CD1c-positive myeloid dendritic cell (primary cell): Measurements from ENCODE around the gene ZNF416.

Experiments used
- DNase-seq: peaks from one replicate; pipeline ENCODE4 v3.0.0-alpha.2; 2016; ENCODE audit errors: extremely low spot score

ZNF416 gene

DNA sequence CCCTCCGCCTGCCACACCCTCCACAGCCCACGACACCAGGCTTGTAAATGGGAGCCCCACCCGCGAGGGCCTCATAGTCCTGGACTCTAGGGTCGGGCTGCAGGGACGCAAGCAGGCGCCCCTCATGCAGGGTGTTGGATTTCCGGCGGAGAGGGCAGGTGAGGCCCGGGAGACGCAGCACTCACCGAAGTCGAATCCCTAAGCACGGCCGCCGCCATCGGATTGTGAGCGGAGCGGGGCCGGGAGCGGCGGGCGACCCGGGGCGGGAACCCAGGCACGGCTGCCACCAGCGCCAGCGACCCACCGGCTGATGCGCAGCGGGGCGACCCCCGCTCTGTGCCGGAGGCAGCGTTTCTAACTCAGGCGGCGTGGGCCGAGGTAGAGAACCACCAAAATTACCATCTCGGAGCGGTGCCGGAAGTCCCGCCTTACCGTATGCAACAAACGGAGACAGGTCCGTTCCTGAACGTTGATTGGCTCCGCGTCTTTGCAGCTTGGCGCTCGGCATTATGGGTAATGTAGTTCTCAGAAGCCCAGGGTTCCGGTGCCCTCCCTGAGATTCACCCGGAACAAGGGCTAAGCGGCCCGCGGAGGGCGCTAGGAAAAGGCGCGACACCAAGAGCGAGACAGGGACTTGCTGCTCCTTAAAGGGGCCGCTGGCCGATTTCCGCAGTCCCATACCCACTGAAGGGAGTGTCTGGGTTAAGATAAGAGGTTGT lies at the start of gene ZNF416:
Gene ZNF416 (minus strand): TSS at position 425 of the 719 bp plus-strand sequence. CDS start 207 bp downstream, at position 218.
- peak; percentile 99 for DNase-seq

DNA sequence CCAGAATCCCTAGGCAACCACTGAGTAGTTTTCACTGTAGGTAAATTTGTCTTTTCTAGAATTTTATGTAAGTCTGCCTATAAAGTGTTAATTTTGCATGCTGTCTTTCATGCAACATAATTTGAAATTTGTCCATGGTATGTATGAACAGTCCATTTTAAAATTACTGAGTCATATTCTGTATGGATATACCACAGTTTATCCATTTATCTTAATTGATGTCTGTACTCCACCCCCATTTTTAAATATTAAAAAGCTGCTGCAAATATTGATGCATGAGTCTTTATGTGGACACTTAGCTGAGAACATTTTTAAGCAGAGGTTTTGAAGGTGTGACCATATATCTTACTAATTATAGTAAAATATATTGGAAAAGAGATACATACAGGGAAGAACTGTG lies 44.4 kb upstream of the ZNF416 start:
- no peak for DNase-seq

DNA sequence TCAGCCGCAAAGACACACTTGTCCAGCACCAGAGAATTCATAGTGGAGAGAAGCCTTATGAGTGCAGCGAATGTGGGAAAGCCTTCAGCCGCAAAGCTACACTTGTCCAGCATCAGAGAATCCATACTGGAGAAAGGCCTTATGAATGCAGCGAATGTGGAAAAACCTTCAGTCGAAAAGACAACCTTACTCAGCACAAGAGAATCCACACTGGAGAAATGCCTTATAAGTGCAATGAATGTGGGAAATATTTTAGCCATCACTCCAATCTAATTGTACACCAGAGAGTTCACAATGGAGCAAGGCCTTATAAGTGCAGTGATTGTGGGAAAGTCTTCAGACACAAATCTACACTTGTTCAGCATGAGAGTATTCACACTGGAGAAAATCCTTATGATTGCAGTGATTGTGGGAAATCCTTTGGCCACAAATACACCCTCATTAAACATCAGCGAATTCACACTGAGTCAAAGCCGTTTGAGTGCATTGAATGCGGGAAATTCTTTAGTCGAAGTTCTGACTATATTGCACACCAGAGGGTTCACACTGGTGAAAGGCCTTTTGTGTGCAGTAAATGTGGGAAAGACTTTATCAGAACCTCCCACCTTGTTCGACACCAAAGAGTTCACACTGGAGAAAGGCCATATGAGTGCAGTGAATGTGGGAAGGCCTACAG lies 42.1 kb upstream of the ZNF416 start:
- no peak for DNase-seq

DNA sequence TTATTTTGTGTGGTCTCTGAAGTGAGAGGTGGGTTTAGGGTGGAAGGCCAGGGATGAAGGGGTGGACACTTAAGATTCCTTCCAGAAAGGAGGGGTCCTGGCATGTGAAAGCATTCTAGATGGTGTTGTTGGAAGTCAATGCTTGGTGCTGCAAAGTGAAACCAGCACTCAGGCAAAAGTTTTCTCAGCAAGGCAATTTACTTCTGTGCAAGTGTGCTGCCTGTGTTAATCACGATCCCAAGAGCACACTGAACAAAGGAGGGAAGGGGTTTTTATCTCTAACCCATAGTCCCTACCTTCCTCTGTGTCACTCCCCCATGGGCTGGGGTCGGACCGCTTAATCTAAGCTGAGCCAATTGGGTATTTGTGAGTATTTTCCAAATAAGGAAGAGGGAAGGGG lies 36.6 kb upstream of the ZNF416 start:
- no peak for DNase-seq

DNA sequence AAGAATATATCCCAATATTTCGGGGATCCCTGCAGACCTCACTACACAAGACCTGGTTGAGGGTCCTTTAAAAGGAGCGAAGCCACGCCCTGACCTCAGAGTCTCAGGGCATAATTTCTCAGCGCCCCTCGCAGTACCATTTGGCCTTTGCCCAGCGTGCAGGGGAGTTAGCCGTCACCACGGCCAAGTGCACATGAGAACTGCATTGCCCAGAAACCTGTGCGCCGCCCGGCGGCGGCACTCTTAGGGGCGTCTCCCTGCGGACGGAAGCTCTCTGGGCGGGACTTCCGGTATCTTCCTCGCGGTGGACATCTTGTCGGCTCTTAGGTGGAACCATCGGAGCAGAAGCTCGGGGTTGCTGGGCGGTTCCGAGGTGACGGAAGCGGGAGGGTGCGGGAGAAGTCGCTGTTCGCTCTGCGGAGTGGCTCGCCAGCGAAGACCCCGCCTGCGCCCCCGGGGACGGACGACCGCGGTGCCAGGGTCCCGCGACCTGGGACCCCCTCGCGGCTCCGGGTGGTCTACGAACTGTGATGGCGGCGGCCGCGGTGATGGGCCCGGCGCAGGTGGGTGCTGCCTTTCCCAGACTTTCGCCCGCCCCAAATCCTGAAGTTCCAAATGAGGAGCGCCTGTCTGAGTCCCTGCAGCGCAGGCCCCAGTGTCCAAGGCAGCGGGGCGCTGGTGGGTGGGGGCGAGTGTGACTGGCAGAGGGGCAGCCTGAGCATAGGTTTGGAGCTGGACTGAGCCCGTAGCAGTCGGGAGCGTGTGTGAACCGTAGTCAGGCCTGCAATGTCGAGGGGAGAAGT lies 35.4 kb upstream of the ZNF416 start, which contains the start of gene ZNF134:
Gene ZNF134 (plus strand): TSS at position 302 of the 803 bp plus-strand sequence. CDS start 5,227 bp downstream, outside the sequence.
- DNase-seq, result peak; percentile 96

DNA sequence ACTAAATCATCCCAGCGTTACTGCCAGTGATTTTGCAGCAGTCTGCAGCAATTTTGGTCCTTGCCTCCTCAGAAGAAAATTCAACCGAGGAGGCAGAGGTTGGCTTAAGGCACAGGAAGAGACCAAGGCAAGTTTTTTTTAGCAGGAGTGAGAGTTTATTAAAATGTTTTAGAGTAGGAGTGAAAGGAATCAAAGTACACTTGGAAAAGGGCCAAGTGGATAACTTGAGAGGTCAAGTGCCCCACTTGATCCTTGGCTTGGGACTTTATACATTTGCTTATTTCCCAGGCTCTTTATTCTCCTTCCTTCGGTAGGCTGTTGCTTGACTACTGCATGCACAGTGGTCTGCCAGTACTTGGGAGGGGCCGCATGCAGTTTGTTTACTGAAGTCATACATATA lies 32.4 kb upstream of the ZNF416 start:
- no peak for DNase-seq

DNA sequence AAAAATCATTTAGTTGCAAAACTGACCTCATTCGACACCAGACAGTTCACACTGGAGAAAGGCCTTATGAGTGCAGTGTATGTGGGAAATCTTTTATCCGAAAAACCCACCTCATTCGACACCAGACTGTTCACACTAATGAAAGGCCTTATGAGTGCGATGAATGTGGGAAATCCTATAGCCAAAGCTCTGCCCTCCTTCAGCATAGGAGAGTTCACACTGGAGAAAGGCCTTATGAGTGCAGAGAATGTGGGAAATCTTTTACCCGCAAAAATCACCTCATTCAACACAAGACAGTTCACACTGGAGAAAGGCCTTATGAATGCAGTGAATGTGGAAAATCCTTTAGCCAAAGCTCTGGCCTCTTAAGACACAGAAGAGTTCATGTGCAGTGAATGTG lies 28.2 kb upstream of the ZNF416 start:
- no peak for DNase-seq

DNA sequence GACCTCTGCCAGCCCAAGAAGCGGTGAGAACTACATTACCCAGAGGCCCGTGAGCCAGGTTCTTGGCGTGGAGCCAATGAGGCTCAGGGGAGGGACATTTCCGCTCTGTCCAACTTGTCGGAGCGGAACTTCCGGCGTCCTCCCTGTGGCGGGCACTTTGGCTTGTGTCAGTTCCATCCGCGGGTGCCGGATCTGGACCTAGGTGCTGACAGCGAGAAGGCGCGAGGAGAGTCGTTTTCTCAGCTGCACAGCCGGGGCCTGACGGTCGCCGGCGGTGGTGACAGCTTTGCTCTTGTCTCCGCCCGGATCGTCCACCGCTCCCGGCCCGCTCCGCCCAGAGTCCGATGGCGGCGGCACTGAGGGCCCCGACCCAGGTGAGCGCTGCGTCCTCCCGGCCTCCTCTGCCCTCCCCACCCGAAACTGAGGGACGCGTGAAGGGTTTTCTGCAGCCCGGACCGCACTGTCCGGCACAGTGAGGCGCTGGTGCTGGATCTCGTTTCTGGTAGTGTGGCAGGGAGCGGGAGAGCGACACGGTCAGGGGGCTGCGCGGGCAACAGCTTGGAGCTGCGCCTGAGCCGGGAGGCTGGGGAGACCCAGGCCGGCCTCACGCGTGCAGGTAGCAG lies 21.2 kb upstream of the ZNF416 start, which contains the start of gene ZNF530:
Gene ZNF530 (plus strand): TSS at position 125 of the 623 bp plus-strand sequence. CDS start 4,461 bp downstream, outside the sequence.
- peak; percentile 95 for DNase-seq

DNA sequence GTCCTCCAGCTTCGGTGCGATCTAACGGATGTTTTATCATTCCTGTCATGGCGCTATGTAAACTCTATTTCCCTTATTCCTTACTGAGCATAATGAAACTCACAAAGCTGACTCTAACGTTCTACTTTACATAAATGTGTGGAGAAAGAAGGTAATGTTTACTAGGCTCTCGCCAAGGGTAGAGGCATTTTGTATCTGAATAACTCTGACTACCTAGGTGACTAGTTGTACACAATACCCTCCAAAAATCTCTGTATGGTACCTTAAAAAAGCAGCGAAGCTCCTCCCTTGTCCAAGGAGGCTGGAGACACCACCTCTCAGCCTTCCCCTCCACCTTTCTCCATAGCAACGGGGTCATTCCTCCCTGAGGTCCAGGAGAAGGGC lies 20.7 kb upstream of the ZNF416 start:
- DNase-seq, result no peak

DNA sequence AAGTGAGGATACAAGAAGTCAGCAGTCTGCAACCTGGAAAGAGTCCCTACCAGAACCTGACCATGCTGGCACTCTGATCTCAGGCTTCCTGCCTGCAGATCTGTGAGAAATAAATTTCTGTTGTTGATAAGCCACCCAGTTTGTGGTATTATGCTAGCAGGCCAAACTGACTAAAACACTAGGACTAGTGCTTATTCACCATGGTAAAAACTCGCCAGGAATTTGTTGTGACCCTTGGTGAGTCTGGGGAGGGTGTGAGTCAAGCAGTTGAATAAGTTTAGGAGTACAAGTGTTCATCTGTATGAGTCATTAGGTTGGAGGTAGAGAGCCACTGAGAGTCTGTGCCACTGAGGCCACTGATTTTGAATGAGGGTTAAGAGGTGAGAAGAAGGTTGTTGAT lies 8.8 kb upstream of the ZNF416 start:
- no peak for DNase-seq

DNA sequence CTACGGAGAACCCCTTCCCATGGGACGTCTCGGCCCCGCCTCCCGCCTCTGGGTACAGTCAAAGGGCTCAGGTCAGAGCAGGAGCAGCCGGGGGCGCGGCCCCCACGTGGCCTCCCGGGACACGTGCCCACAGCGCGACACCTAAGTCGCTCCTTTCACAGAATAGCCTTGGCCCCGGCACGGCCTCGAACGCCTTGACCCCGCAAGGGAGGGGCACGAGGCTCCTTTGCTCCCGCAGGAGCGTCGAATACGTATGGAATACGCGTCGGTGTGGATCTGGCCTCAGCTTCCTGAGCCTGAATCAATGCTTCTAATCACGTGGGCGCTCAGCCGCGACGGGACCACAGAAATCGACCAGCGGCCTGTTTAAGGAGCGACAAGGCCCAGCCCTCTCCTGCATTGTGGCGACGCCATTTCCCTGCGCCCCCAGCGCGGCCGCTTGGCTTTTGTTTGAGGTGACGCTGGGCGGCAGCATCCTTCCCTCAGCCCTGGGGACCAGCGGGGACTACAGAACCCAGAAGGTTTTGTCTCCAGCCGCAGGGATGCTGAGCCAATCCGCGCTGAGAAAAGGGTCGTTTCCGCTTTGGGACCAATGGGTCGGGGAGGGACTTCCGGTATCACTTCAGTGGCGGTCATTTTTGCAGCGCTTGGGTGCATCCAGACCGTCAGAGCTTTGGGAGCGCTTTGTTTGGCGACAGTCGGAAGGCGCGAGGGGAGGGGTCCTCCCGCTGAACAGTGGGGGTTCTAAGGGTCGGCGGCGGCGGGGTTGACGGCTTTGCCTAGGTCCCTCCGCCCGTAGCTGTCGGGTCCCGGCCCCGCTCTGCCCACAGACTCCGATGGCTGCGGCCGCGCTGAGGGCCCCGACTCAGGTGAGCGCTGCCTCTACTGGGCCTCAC lies 5.1 kb upstream of the ZNF416 start, which contains the start of gene ZIK1:
Gene ZIK1 (plus strand): TSS at position 625 of the 896 bp plus-strand sequence. CDS start 212 bp downstream, at position 837.
- DNase-seq, result peak; percentile 94

DNA sequence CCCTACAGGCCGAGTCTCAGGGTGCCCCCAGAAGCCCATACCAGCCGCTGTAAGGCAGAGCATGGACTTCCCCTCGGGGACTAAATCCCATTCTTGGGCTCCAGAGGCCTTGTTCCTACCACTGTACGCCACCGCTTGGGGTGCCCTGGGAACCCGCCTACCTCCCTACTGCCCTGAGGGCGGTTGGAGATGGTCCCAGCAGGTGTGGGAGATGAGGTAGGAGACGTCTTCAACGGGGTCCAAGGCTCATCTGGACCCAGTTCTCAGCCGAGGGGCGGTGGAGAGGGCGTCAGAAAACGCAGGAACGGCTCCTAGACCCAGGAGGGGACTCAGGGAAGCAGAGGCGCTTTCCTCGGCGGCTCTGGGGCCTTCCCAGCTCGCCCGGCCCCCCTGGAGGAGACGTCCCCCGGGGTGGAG lies 4.4 kb upstream of the ZNF416 start:
- DNase-seq, result no peak

DNA sequence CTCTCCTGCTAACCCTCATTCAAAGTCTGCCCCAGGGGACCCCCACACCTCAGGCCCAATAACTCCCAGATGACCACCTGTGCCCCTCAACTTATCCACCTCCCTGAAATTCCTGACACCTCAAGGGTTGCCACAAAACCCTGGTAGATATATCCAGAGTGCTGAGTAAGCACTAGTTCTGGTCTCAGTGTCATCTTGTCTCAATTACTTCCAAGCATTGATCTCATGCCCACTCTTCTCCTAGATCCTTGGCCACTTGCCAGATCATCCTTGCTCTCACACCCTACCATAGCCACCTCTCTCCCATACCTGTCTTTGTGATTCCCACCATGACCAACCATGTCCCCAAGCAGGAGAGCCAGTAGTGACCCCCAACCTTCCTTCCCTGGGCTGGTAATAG lies 2.0 kb downstream of the ZNF416 start:
- no peak for DNase-seq

DNA sequence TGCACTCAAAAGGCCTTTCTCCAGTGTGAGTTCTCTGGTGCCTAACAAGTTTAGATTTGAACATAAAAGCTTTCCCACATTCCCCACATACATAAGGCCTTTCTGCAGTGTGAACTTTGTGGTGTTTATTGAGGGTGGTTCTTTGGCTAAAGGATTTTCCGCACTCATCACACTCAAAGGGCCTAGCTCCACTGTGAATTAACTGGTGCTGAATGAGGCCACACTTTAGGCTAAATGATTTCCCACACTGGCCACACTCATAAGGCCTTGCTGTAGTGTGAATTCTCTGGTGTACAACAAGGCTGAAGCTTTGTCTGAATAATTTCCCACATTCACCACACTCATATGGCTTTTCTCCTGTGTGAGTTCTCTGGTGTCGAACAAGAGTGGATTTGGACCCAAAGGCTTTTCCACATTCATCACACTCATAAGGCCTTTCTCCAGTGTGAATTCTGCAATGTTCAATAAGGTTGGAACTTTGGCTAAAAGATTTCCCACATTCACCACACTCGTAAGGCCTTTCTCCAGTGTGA lies 6.2 kb downstream of the ZNF416 start:
- DNase-seq, result no peak

DNA sequence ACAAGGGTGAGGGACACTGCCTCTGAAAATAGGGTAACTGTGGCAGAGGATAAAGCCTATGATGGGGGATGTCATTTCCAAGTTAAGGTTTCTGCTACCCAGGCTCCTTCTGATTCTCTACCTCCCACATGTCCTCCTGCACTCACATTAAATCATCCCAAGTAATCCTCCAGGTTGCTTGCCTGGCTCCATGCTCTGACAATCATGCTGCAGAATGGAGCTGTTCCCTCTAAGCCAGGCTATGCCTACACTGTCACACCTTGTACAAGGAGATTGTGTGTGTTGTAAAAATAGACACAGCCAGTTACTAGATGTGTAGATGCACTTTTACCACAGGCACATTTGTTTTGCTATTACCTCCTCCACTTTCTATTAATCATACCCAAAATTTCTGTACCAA lies 8.0 kb downstream of the ZNF416 start:
- no peak for DNase-seq

DNA sequence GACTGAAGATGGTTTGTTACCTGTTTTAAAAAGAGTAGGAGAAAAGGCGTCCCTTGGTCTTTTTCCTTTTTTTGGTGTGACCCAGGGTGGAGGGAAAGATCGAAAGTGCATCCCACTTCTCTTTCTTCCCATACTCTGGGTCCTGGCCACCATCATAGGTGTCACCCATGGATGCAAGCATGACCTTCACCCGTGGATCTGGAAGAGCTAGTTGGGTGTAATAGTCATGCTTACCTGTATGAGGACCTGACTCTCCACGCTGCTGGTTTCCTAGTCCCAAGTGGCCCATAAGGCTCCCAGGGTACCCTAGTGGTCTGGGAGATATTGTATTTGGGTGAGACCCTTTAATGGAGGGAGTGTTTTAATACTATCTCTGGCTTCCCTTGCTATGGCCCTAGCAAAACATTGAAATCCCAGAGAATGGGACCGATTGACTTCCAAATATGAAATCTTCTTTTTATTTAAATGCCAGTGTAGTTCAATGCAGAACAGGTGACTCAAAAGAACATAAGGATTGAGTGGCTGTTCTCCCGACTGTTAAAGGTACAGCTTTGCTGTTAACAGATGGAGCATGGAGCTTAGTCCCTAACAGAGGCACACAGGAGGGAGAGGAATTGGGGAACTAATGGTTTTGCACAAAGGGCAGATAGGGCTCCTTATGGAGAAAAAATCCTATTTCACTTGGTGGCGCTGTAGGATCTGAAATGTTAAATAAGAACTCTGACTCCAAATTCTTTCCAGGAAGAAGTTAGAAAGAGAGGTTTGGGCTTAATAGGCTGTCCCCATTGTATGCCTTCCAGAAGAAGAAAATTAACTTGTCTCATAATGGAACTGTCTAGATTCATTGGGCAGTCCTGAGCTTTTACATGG lies 12.1 kb downstream of the ZNF416 start:
- no peak for DNase-seq

DNA sequence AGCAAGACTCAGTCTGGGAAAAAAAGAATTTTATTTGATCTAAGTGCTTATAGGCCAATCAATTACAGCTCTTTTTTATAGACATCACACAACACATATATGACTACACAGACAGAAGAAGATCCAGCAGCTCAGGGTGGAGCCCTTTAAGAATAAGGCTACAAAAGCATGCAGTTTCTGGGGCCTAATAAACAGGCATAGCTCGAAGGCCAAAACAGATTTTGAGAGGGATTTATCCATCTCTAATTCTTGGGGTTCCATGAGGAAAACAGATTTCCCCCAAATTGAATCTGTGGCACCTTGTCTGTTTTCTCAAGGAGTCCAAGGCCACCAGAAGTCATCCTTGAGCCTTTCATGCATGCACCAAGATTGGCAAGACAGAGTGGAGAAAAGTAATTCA lies 15.2 kb downstream of the ZNF416 start:
- no peak for DNase-seq

DNA sequence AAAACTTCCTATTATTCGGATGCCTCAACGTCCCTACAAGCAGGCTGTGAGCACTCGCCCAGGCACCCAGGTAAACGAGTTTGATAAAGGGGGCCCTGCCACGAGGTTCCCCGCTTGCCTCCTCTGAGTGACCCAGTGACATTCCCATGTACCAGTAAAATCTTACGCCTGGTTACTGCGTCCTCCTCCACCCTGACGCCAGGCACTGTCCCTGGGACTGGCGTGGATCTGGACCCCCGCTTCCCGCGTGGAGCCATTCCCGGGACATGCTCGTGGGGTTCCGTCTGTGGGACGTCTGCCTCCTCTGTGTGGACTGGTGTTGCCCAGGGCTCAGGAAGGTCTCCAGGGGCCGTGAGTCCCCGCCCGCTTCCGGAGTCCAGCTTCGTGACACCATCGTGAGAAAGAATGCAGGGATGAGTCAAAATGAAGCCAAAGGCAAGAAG lies 18.6 kb downstream of the ZNF416 start:
- DNase-seq, result no peak

DNA sequence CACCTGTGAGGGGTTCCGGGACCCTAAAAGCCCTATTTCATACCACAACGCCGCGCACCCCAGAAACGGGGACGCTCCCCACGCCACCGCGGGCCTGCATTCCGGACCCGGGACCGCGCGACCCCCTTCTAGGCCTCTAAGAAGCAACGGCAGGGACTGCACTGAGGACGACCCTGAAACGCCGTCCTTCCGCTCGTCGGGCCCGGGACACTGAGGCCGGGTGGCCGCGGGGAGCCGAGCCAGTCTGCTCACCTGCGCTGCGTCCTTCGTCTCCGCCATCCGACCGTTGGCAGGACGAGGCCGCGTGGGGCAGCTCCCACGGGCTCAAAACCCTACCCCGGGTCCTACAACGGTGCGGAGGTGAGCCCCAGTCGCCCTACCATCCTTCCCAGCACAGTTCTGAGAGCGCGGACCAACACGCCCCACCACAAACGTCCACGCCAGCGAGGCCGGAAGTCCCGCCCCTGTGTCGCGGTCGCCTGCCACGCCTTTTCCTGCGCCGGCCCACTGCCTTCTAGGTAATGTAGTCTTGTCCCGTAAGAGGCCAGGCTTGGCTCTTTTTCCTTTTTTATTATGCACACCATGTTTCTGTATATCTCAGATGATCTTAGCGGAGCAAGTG lies 19.2 kb downstream of the ZNF416 start, which contains the start of gene ZNF550:
Gene ZNF550 (minus strand): TSS at position 460 of the 622 bp plus-strand sequence. CDS start 181 bp downstream, at position 279.
- peak; percentile 88 for DNase-seq
